Esophagus squamous epithelium (tissue), 4 donors: Measurements from ENCODE around the gene L2HGDH.
A peak's percentile ranks its signal among the peaks of the same experiment; 100 is the strongest.

Experiments
- CTCF ChIP-seq, 6 experiments: fragments of 450-650 bp in 4 of 6; fragments of 200-600 bp in 2 of 6; sonication (generic) in 2 of 6; IDR thresholded peaks; one replicate each; pipeline ENCODE4 v1.5.1; 2016 to 2019; ENCODE audit warnings: antibody characterized with exemption in 6 of 6, mild to moderate bottlenecking in 4 of 6, moderate library complexity in 4 of 6
- POLR2A ChIP-seq, 4 donors: fragments of 450-650 bp; IDR thresholded peaks; one replicate each; pipeline ENCODE4 v1.6.1; 2017; ENCODE audit warnings: antibody characterized with exemption in 4 of 4, mild to moderate bottlenecking in 4 of 4, moderate library complexity in 3 of 4

- peak in 2 of 6 experiments; percentile 33 to 54 for TF ChIP-seq CTCF (IDR thresholded peaks at IDR 0.05)
- TF ChIP-seq POLR2A (IDR thresholded peaks at IDR 0.05): no peak
These were observed 575 bp downstream of the L2HGDH start for GRCh38 chr14:50311337-50311971.
